ENCODE data around the gene RASAL2.

- TF ChIP-seq CTCF (IDR thresholded peaks at IDR 0.05) (no peak), EZH2 (IDR thresholded peaks at IDR 0.05; ENCODE audit: borderline replicate concordance, insufficient read depth, low read depth, low read length, poor library complexity, severe bottlenecking) (no peak)
Observed at GRCh38 chr1:178232949-178233348, 139.0 kb downstream of the RASAL2 start.
